Small intestine (tissue), 7 donors: Measurements from ENCODE around the gene STUM. TPM values are rescaled to one million over a fixed set of nuclear protein-coding genes. Genes with fewer than 3 reads are reported as not detected.
"Not testable (repeated sequence)": the region's sequence is repeated elsewhere in the genome, so short reads cannot be mapped to it uniquely, and the experiment has no call there.

Experiments used
- DNase-seq, 2 donors: peaks; one replicate each; pipeline versions ENCODE4 v3.0.0 to v3.0.0-alpha.2; 2013
- FAIRE-seq: peaks from 2 replicates; lab custom pipeline; 2012; peaks lifted over from hg19 to GRCh38; lab: Jason Lieb, UNC
- H3K27ac ChIP-seq, 3 donors: one replicate each; pipeline ENCODE4 v1.5.1; 2013; ENCODE audit warnings: low read length in 2 of 3, mild to moderate bottlenecking in 2 of 3, control low read depth in 1 of 3, inconsistent platforms in 1 of 3, low read depth in 1 of 3, moderate library complexity in 1 of 3
- H3K27me3 ChIP-seq, 3 donors: one replicate each; pipeline ENCODE4 v1.6.1; 2013; ENCODE audit warnings: low read length in 3 of 3, inconsistent platforms in 1 of 3; ENCODE audit not compliant: control insufficient read depth in 3 of 3, insufficient read depth in 3 of 3
- H3K36me3 ChIP-seq, 3 donors: one replicate each; pipeline ENCODE4 v1.6.1; 2013; ENCODE audit warnings: low read length in 3 of 3, inconsistent platforms in 1 of 3, low read depth in 1 of 3, mild to moderate bottlenecking in 1 of 3, moderate library complexity in 1 of 3; ENCODE audit not compliant: control insufficient read depth in 3 of 3, insufficient read depth in 2 of 3
- H3K4me1 ChIP-seq, 3 donors: one replicate each; pipeline ENCODE4 v1.6.1; 2013; ENCODE audit warnings: low read length in 2 of 3, inconsistent platforms in 1 of 3, low read depth in 1 of 3, mild to moderate bottlenecking in 1 of 3, moderate library complexity in 1 of 3; ENCODE audit not compliant: control insufficient read depth in 3 of 3, insufficient read depth in 2 of 3
- H3K4me3 ChIP-seq, 3 donors: one replicate each; pipeline ENCODE4 v1.5.1; 2013; ENCODE audit warnings: low read length in 3 of 3, control low read depth in 1 of 3, inconsistent platforms in 1 of 3, low read depth in 1 of 3, mild to moderate bottlenecking in 1 of 3, moderate library complexity in 1 of 3
- H3K9me3 ChIP-seq, 2 donors: one replicate each; pipeline ENCODE4 v1.6.1; 2013; ENCODE audit warnings: low read depth in 1 of 2, low read length in 1 of 2; ENCODE audit not compliant: control insufficient read depth in 2 of 2, insufficient read depth in 1 of 2
- WGBS, 3 donors: extraction: QIAGEN DNeasy Blood & Tissue Kit; methylation state at CpG; one replicate each; pipeline ENCODE4 v1.1.7; 2013; 5-methylcytosine and 5-hydroxymethylcytosine counted together
- polyA plus RNA-seq, 4 donors: library from polyadenylated mRNA; stranded (reverse) in 3 of 4; unstranded in 1 of 4; fragments of 200-250 nt in 3 of 4; fragments of 120-200 nt in 1 of 4; gene quantifications; one replicate each; pipeline versions ENCODE4 v1.2.1 to v1.2.3, GENCODE V29; 2013
- donor health status: healthy with polysubstance abuse.
- donor health status: control.
- donor health status: control.
- donor health status: Bipolar disorder and iron deficiency.
- donor health status: healthy.

The STUM gene
- polyA plus RNA-seq, 4 donors: under 0.01 to 9.6 (median 0.55) TPM

DNA sequence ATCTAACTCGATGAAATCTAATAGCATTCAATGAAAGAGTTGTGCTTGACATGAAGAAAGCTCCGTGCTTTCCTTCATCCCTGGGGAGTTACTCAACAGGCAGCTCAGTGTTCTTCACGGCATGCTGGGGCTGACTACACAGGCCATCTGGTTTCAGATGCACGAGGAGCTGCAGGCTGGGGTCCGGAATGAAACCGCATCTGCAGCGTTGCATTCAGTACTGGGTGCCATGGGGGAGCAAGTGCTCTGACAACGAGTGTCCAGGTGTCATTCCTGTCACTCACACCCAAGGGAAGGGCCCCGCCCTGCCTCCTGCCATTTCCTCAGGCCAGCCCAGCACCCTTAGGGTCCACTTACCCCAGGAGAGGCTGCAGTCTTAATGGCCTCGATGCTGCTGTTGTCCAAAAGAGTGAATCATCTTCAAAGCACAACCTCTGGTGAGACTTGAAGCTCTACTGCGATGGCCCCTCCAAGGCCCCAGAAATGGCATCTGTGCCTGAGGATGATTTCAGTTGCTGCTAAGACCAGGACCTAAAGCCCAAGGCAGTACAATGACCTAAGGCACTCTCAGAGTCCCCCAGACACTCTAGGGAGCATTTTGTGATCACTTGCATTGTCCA is 61.4 kb downstream of the STUM start:
- Histone ChIP-seq H3K27ac (no peak overlapping the region), H3K9me3 (no peaks in the 10 kb centered on the region), H3K27me3 (peaks cover 0 to 6% (median 0%) of the 10 kb centered on the region in 3 donors), H3K36me3 (no peaks in the 10 kb centered on the region), H3K4me3 (no peak overlapping the region), H3K4me1 (no peaks in the 10 kb centered on the region)
- 63 to 75% (median 72%) methylated on average over 11 of the region's 11 CpGs for WGBS, 3 donors
- FAIRE-seq (no peak), DNase-seq (no peak)

DNA sequence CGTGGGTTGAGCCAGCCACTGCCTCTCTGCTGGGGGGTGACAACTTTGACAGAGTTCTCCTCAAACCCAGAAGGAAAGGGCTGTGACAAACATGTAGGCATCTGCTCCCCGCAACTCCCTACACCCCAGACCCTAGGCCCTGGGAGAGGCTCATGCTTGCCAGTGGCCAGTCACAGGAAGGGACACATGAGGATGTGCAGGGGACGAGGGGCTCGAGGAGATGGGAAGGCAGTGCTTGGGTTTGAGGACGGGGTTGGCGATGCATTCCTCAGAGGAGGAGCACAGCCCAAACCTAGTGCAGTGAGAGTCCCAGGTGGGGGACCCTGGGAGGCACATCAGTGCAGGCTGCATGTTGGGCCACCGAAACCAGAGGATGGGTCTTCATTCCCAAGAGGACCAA is 62.1 kb downstream of the STUM start:
- Histone ChIP-seq H3K9me3 (no peaks in the 10 kb centered on the region), H3K4me1 (no peaks in the 10 kb centered on the region), H3K27me3 (peaks cover 0 to 6% (median 0%) of the 10 kb centered on the region in 3 donors), H3K36me3 (no peaks in the 10 kb centered on the region), H3K4me3 (no peak overlapping the region), H3K27ac (no peak overlapping the region)
- WGBS, 3 donors: 71 to 86% (median 75%) methylated on average over 7 of the region's 7 CpGs
- DNase-seq (no peak), FAIRE-seq (no peak)

DNA sequence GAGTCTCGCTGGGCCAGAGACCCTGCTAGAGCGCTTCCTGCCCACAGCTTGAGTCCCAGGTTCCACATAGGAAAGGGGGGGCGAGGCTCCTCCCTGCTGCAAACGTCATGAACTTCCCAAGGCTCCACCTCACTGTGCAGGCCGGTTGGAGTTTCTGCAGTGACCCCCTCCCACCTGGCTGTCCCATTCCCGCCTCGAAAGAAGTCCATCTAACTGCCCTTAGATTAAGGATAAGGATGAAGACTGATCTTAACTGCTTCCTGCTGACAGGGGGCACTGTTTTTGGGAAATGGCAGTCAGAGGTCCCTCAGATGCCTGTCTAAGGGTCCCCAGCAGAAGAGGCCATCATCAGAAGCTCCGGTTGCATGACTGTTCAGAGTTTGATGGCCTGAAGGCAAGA is 62.7 kb downstream of the STUM start:
- no peaks in the 10 kb centered on the region for H3K36me3 ChIP-seq
- no peak overlapping the region for H3K27ac ChIP-seq
- H3K4me1 ChIP-seq: no peaks in the 10 kb centered on the region
- H3K4me3 ChIP-seq: no peak overlapping the region
- FAIRE-seq: no peak
- H3K9me3 ChIP-seq: no peaks in the 10 kb centered on the region
- WGBS, 3 donors: 44 to 56% (median 48%) methylated on average over 7 to 8 of the region's 8 CpGs
- DNase-seq: no peak
- H3K27me3 ChIP-seq: peaks cover 0 to 6% (median 0%) of the 10 kb centered on the region in 3 donors

DNA sequence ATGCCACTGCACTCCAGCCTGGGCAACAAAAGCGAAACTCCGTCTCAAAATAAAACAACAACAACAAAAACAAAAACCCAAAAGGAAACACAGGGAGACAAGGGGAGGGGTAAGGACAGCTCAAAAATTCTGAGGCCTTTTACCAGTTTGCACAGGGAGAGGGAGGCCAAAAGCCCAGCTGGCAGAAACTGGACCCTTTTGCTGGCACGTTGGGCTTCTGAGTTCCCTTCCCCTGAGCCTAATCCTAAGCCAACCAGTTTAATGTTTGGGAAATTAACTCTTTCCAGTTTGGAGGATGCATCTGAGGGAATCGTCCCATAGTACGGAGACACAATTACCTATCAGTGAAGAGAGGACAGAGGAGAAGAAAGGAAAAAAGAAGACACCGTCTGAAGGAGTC is 63.4 kb downstream of the STUM start:
- WGBS, 3 donors: 76 to 80% (median 78%) methylated on average over 6 of the region's 6 CpGs
- H3K27me3 ChIP-seq, H3K4me3 ChIP-seq, H3K36me3 ChIP-seq, H3K9me3 ChIP-seq, FAIRE-seq, DNase-seq, H3K27ac ChIP-seq, H3K4me1 ChIP-seq: not testable (repeated sequence)

DNA sequence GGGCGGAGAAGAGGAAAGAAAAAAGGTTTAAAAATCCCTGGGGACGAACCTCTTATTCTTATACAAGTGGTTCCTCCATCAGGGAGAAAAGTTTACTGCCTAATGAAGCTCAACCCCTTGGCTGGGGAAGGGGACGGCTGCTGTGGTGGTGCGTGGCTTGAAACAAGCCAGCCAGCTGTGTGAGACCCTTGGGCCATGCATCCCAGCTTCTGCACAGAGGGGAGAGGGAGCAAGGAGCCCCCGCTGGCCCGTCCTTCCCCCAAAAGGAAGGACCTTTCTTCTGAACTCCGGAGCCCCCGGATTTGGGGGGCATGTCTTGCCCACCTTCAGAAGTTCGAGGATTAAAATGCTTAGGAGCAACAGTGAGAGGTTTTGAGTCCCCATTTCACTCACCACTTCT is 67.3 kb downstream of the STUM start:
- Histone ChIP-seq H3K9me3 (no peaks in the 10 kb centered on the region), H3K27ac (no peak overlapping the region), H3K4me1 (no peaks in the 10 kb centered on the region), H3K36me3 (no peaks in the 10 kb centered on the region), H3K27me3 (peaks cover 0 to 2% (median 0%) of the 10 kb centered on the region in 3 donors), H3K4me3 (no peak overlapping the region)
- WGBS, 3 donors: 84 to 93% (median 85%) methylated on average over 9 of the region's 9 CpGs
- FAIRE-seq (no peak), DNase-seq (no peak)

DNA sequence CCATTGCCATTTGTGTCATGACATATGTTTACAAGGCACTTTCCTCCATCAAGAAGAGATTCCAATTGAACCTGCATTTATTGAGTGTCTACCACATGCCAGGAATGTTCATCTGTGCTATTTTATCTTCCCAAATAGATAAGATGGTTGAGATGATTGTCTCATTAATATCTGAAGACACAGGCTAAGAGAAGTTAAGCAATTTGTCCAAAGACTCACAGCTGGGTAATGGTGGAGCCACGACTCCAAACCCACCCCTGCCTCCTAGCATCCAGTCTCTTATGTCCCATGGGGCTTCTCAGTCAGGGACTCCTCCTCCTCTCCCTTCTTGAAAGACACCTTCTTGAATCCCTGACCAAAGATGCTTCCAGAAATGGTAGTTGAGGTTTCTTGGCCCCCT is 68.1 kb downstream of the STUM start:
- FAIRE-seq: no peak
- peaks cover 0 to 2% (median 0%) of the 10 kb centered on the region in 3 donors for H3K27me3 ChIP-seq
- no peaks in the 10 kb centered on the region for H3K36me3 ChIP-seq
- no peak for DNase-seq
- no peak overlapping the region for H3K27ac ChIP-seq
- H3K4me1 ChIP-seq: no peaks in the 10 kb centered on the region
- H3K9me3 ChIP-seq: no peaks in the 10 kb centered on the region
- no peak overlapping the region for H3K4me3 ChIP-seq
- WGBS, 3 donors: 78 to 88% (median 83%) methylated on average over 1 of the region's 1 CpG

DNA sequence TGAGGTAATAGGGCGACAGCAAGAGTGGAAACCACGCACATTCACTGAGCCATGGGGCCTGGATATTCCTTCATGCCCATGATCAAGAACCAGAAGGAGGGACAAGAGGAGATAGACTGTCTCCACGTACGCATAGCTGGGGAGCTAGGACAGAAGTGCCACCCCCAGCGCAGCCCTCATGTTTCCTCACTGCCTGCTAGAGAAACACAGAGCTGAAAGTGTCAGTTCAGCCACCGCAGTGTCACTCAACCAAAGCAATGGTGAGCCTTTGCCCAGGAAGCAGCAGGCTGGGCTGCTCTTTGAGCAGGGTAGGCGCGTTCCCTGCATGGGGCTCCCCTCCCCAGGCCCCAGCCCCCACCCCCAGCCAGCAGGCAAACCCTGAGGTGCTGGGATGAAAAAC is 68.5 kb downstream of the STUM start:
- Histone ChIP-seq H3K27me3 (peaks cover 0 to 2% (median 0%) of the 10 kb centered on the region in 3 donors), H3K9me3 (no peaks in the 10 kb centered on the region), H3K36me3 (no peaks in the 10 kb centered on the region), H3K4me3 (no peak overlapping the region), H3K4me1 (no peaks in the 10 kb centered on the region), H3K27ac (no peak overlapping the region)
- 88 to 95% (median 89%) methylated on average over 8 of the region's 8 CpGs for WGBS, 3 donors
- FAIRE-seq: no peak
- no peak for DNase-seq

DNA sequence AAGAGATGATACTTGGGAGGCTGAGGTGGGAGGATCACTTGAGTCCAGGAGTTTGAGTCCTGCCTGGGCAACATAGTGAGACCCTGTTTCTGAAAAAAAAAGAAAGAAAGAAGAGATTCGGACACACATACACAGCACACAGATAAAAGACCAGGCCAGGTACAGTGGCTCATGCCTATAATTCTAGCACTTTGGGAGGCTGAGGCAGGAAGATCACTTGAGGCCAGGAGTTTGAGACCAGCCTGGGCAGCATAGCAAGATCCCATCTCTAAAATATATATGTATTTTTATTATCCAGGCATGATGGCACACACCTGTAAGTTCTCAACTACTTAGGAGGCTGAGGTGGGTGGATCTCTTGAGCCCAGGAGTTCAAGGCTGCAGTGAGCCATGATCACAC is 69.2 kb downstream of the STUM start:
- H3K4me1 ChIP-seq, FAIRE-seq, H3K9me3 ChIP-seq, H3K36me3 ChIP-seq, DNase-seq, H3K4me3 ChIP-seq, H3K27me3 ChIP-seq, H3K27ac ChIP-seq: not testable (repeated sequence)
- 81 to 91% (median 85%) methylated on average over 1 of the region's 1 CpG for WGBS, 3 donors

DNA sequence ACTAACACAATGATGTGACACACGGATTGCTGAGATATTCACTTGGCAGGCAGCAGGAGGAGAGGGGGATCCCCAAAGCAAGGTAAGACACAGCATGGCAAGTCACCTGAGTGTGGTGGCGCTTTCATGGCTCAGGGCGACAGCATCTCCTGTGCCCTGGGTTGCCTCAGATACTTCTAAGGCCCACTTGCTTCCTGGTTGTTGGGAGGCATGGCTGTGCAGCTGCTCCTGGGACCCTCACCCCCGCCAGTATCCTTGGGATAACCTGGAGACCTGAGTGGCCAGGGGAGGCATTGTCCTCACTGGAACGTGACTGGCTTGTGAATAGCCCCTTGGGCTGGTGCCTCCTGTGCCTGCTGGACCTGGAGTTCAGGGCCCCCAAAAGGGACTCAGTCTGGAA is 69.8 kb downstream of the STUM start:
- DNase-seq (no peak), FAIRE-seq (no peak)
- H3K27me3 ChIP-seq: peaks cover 0 to 2% (median 0%) of the 10 kb centered on the region in 3 donors
- 60 to 88% (median 88%) methylated on average over 5 of the region's 5 CpGs for WGBS, 3 donors
- peaks cover 0 to 4% of the 10 kb centered on the region in 2 donors for H3K9me3 ChIP-seq
- no peak overlapping the region for H3K4me3 ChIP-seq
- no peaks in the 10 kb centered on the region for H3K36me3 ChIP-seq
- no peak overlapping the region for H3K27ac ChIP-seq
- no peaks in the 10 kb centered on the region for H3K4me1 ChIP-seq
